Activated CD4-positive, alpha-beta T cell treated with anti-CD3 and anti-CD28 coated beads, Interleukin-10, Interleukin-2, amounts not matched to agents 100 ng/mL and 50 ng/mL, durations not matched to agents 16 hours and 8 hours (primary cell): ENCODE results near the gene CASP1.

Experiments
- DNase-seq: peaks from one replicate; pipeline ENCODE4 v3.0.0-alpha.2; 2020

CASP1 gene

DNA sequence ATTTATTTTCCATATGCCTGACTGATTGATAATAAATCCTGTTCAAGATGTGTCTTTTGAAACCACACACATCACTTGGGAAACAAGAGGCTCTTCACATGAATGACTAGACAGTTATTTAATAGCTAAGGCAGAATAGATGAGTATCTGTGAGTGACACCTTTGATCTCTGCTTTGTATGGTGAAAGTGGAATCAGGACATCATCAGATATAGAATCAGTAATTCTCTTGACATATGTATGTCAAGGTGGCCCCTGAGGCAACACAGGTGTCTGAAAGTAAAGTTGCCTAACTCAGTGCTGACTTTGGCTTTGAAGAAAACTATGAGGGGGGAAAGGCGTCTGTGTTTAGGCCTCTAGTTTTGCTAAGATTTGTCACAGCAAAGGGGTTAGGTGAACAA, 55.1 kb downstream of the CASP1 start:
- DNase-seq = no peak
